Fibroblast of lung (primary cell): ENCODE results near the gene NKX2-3. TPM values are rescaled to one million over a fixed set of nuclear protein-coding genes. Genes with fewer than 3 reads are reported as not detected.

Experiments used
- DNase-seq, 2 donors: peaks; one replicate each; pipeline versions ENCODE4 v3.0.0 to v3.0.0-alpha.2; 2010; ENCODE audit warnings: low read depth in 2 of 2
- H2AFZ ChIP-seq: 2 replicates; pipeline ENCODE4 v1.5.1; 2012; ENCODE audit warnings: low read length, control low read depth, inconsistent platforms
- H3K27ac ChIP-seq: 2 replicates; pipeline ENCODE4 v1.5.1; 2011; ENCODE audit warnings: low read length, control low read depth; ENCODE audit not compliant: insufficient read depth
- H3K27me3 ChIP-seq: 2 replicates; pipeline ENCODE4 v1.5.1; 2011; ENCODE audit warnings: mild to moderate bottlenecking, low read length; ENCODE audit not compliant: control insufficient read depth, insufficient read depth
- H3K36me3 ChIP-seq: 2 replicates; pipeline ENCODE4 v1.5.1; 2011; ENCODE audit warnings: low read length; ENCODE audit not compliant: control insufficient read depth, insufficient read depth
- H3K4me1 ChIP-seq: 2 replicates; pipeline ENCODE4 v1.5.1; 2011; ENCODE audit warnings: low read length; ENCODE audit not compliant: control insufficient read depth, insufficient read depth; ENCODE audit errors: extremely low read depth
- H3K4me2 ChIP-seq: 2 replicates; pipeline ENCODE4 v1.5.1; 2011; ENCODE audit warnings: low read length, control low read depth; ENCODE audit not compliant: insufficient read depth; ENCODE audit errors: extremely low read depth
- H3K4me3 ChIP-seq, 4 experiments: fragments of 200-600 bp in 1 of 4; sonication (generic) in 1 of 4; replicated peaks in 1 of 4; 2 replicates each; pipeline ENCODE4 v1.5.1; 2011 to 2016; ENCODE audit warnings: low read length in 4 of 4, low read depth in 3 of 4, mild to moderate bottlenecking in 3 of 4, control low read depth in 2 of 4, inconsistent platforms in 1 of 4, mixed read lengths in 1 of 4; ENCODE audit not compliant: insufficient read depth in 1 of 4; ENCODE audit errors: control extremely low read depth in 1 of 4
- H3K79me2 ChIP-seq: 2 replicates; pipeline ENCODE4 v1.5.1; 2012; ENCODE audit warnings: mild to moderate bottlenecking, low read length, inconsistent platforms; ENCODE audit not compliant: control insufficient read depth, insufficient read depth
- H3K9ac ChIP-seq: 2 replicates; pipeline ENCODE4 v1.5.1; 2011; ENCODE audit warnings: mild to moderate bottlenecking, low read length, control low read depth; ENCODE audit not compliant: insufficient read depth
- H3K9me3 ChIP-seq: 2 replicates; pipeline ENCODE4 v1.5.1; 2012; ENCODE audit warnings: low read depth, low read length; ENCODE audit not compliant: control insufficient read depth, insufficient read depth
- H4K20me1 ChIP-seq: 2 replicates; pipeline ENCODE4 v1.5.1; 2011; ENCODE audit warnings: low read length; ENCODE audit not compliant: control insufficient read depth, insufficient read depth; ENCODE audit errors: extremely low read depth
- CTCF ChIP-seq, 2 donors: IDR thresholded peaks in 1 of 2; conservative IDR thresholded peaks in 1 of 2; 1 replicate in 1 of 2; 2 replicates in 1 of 2; pipeline ENCODE4 v1.5.1; 2011 to 2012; ENCODE audit warnings: low read length in 2 of 2, control low read depth in 1 of 2, inconsistent platforms in 1 of 2, low read depth in 1 of 2, mild to moderate bottlenecking in 1 of 2
- EZH2 ChIP-seq: IDR thresholded peaks from 2 replicates; pipeline ENCODE4 v1.5.1; 2012; ENCODE audit warnings: low read length, control low read depth, mild to moderate bottlenecking; ENCODE audit errors: missing control alignments
- polyA plus RNA-seq, 2 donors: library from polyadenylated mRNA; depleted of rRNA in 1 of 2; stranded (reverse) in 1 of 2; unstranded in 1 of 2; fragments of >200 nt; gene quantifications; 2 replicates each; pipeline ENCODE4 v1.2.1, GENCODE V29; 2011 to 2012; ENCODE audit warnings: missing spikeins in 1 of 2
- total RNA-seq: library from RNA; depleted of rRNA; stranded (reverse); fragments of >200 nt; gene quantifications from 2 replicates; pipeline ENCODE4 v1.2.1, GENCODE V29; 2014

Gene NKX2-3
- total and polyA plus RNA-seq, 2 donors (not counting 1 experiment from before 2014, with no cell fraction given) = not detected

- no peak overlapping the region for H3K9ac ChIP-seq
- H3K4me3 ChIP-seq = no peak overlapping the region
- no peaks in the 10 kb centered on the region for H3K36me3 ChIP-seq
- H2AFZ ChIP-seq = no peak overlapping the region
- no peak for DNase-seq
- H3K4me1 ChIP-seq = no peaks in the 10 kb centered on the region
- no peak overlapping the region for H3K4me2 ChIP-seq
- H3K27ac ChIP-seq = no peak overlapping the region
- peaks cover 3% of the 10 kb centered on the region for H4K20me1 ChIP-seq
- no peak for TF ChIP-seq CTCF (conservative IDR thresholded peaks at IDR 0.05 in 1 of 2, IDR thresholded peaks at IDR 0.05 in 1 of 2; ENCODE audit: low read depth in 1 of 2, low read length in 2 of 2)
- TF ChIP-seq EZH2 = peak; percentile 68
- H3K27me3 ChIP-seq = peaks cover 89% of the 10 kb centered on the region
- H3K9me3 ChIP-seq = no peaks in the 10 kb centered on the region
- no peaks in the 10 kb centered on the region for H3K79me2 ChIP-seq
Observed at GRCh38 chr10:99526861-99527504, 5.8 kb upstream of the NKX2-3 start.

- Histone ChIP-seq H2AFZ (no peak overlapping the region), H3K27me3 (peaks cover 89% of the 10 kb centered on the region), H3K9ac (no peak overlapping the region), H3K4me2 (no peak overlapping the region), H3K27ac (no peak overlapping the region), H3K36me3 (no peaks in the 10 kb centered on the region), H3K4me1 (no peaks in the 10 kb centered on the region), H3K4me3 (no peak overlapping the region), H3K9me3 (no peaks in the 10 kb centered on the region), H4K20me1 (peaks cover 3% of the 10 kb centered on the region), H3K79me2 (no peaks in the 10 kb centered on the region)
- TF ChIP-seq CTCF (conservative IDR thresholded peaks at IDR 0.05 in 1 of 2, IDR thresholded peaks at IDR 0.05 in 1 of 2; ENCODE audit: low read depth in 1 of 2, low read length in 2 of 2) = no peak
- TF ChIP-seq EZH2 = no peak
- DNase-seq = peak in 1 of 2 donors; percentile 41
Observed at GRCh38 chr10:99527526-99528493, 4.9 kb upstream of the NKX2-3 start.
